GM03348 (cell line): ENCODE data around the gene PDE4D.

ENCODE experiments used
- DNase-seq: peaks from one replicate; pipeline ENCODE4 v3.0.0; 2012; ENCODE audit warnings: low spot score

The PDE4D gene

GRCh38 chr5:59516161-59516560 lies 377.4 kb downstream of the PDE4D start:
- DNase-seq = no peak

GRCh38 chr5:59506285-59506877 lies 387.1 kb downstream of the PDE4D start:
- DNase-seq = no peak

- DNase-seq = no peak
These were observed 389.5 kb downstream of the PDE4D start for GRCh38 chr5:59504043-59504442.

GRCh38 chr5:59503220-59503619 lies 390.3 kb downstream of the PDE4D start:
- DNase-seq = no peak

GRCh38 chr5:59501316-59501715 lies 392.2 kb downstream of the PDE4D start:
- DNase-seq = no peak

- DNase-seq = no peak
These were observed 393.5 kb downstream of the PDE4D start for GRCh38 chr5:59500014-59500413.

- no peak for DNase-seq
These were observed 396.3 kb downstream of the PDE4D start for GRCh38 chr5:59497207-59497606.

- DNase-seq = peak; percentile 29
These were observed 396.9 kb downstream of the PDE4D start for GRCh38 chr5:59496524-59497134.

- no peak for DNase-seq
These were observed 401.6 kb downstream of the PDE4D start for GRCh38 chr5:59491945-59492344.

- peak; percentile 9 for DNase-seq
These were observed 404.0 kb downstream of the PDE4D start for GRCh38 chr5:59489551-59489950.

GRCh38 chr5:59487772-59488729 lies 405.5 kb downstream of the PDE4D start:
- DNase-seq = no peak

- DNase-seq = no peak
These were observed 406.3 kb downstream of the PDE4D start for GRCh38 chr5:59487068-59487686.

- no peak for DNase-seq
These were observed 407.0 kb downstream of the PDE4D start for GRCh38 chr5:59486508-59486907.

- no peak for DNase-seq
These were observed 407.7 kb downstream of the PDE4D start for GRCh38 chr5:59485629-59486439.

GRCh38 chr5:59485107-59485506 lies 408.4 kb downstream of the PDE4D start:
- no peak for DNase-seq

GRCh38 chr5:59484618-59485017 lies 408.9 kb downstream of the PDE4D start:
- no peak for DNase-seq

- DNase-seq = no peak
These were observed 409.5 kb downstream of the PDE4D start for GRCh38 chr5:59483971-59484472.

GRCh38 chr5:59479086-59479485 lies 414.4 kb downstream of the PDE4D start:
- DNase-seq = no peak

GRCh38 chr5:59474324-59474723 lies 419.2 kb downstream of the PDE4D start:
- no peak for DNase-seq

- DNase-seq = no peak
These were observed 419.9 kb downstream of the PDE4D start for GRCh38 chr5:59473611-59474010.

- DNase-seq = no peak
These were observed 422.1 kb downstream of the PDE4D start for GRCh38 chr5:59471463-59471862.
